Myometrial cell (primary cell): ENCODE results near the gene TP53BP2. TPM values are rescaled to one million over a fixed set of nuclear protein-coding genes. Genes with fewer than 3 reads are reported as not detected.

ENCODE experiments used
- total RNA-seq: library from RNA; depleted of rRNA; stranded (reverse); fragments of >200 nt; gene quantifications from 2 replicates; pipeline ENCODE4 v1.2.3, GENCODE V29; 2015

TP53BP2 gene, protein sequence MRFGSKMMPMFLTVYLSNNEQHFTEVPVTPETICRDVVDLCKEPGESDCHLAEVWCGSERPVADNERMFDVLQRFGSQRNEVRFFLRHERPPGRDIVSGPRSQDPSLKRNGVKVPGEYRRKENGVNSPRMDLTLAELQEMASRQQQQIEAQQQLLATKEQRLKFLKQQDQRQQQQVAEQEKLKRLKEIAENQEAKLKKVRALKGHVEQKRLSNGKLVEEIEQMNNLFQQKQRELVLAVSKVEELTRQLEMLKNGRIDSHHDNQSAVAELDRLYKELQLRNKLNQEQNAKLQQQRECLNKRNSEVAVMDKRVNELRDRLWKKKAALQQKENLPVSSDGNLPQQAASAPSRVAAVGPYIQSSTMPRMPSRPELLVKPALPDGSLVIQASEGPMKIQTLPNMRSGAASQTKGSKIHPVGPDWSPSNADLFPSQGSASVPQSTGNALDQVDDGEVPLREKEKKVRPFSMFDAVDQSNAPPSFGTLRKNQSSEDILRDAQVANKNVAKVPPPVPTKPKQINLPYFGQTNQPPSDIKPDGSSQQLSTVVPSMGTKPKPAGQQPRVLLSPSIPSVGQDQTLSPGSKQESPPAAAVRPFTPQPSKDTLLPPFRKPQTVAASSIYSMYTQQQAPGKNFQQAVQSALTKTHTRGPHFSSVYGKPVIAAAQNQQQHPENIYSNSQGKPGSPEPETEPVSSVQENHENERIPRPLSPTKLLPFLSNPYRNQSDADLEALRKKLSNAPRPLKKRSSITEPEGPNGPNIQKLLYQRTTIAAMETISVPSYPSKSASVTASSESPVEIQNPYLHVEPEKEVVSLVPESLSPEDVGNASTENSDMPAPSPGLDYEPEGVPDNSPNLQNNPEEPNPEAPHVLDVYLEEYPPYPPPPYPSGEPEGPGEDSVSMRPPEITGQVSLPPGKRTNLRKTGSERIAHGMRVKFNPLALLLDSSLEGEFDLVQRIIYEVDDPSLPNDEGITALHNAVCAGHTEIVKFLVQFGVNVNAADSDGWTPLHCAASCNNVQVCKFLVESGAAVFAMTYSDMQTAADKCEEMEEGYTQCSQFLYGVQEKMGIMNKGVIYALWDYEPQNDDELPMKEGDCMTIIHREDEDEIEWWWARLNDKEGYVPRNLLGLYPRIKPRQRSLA
- total RNA-seq: 32.6 and 38.6 TPM in 2 replicates

DNA sequence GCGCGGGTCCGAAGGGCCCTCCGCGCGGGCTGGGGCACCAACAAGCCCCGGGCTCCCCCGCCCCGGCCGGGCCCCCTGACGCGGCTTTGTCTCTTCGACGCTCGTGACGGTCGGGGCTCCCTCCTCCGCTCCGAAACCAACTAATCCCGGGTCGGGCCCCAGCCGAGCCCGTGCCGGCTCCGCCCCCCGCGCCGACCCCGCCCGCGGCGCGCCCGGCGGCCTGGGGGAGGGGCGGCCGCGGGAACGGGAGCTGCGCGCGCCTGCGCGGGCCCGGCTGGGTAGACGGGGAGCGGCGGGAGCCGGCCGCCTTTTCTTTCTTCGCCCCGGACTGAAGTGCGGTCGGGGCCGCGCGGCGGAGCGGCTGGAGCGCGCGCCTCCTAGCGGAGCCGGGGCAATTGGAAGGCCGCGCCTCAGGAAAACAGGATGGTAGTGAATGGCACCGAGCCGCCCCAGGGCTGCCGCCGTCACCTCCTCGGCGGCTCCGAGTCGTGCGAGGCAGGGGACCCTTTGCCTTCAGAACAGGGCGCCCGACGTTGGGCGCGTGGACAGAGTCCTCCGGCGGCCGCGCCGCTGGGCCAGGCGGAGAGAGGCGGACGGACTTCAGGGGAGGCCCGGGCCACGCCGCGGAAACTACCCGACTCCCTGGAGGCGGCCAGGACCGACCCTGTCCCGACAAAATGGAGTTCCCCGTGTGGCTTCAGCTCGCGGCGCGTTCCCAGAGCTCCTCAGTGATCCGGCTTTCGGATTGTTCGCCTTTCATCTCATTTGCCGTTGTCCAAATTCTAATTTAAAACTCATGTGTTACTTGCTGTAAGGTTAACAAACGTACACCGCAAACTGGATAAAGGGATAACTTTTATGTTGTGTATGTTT is at the start of gene TP53BP2:
Gene TP53BP2 (minus strand): TSS at position 138 of the 873 bp plus-strand sequence. CDS start 267 bp downstream, outside the sequence.

Other genes with a start within 250 kb of the TP53BP2 start
- gene CAPN8, start 180.2 kb downstream of the TP53BP2 start, total RNA-seq: not detected in 2 replicates
- 226 and 244 TPM in 2 replicates for gene CAPN2, start 133.4 kb downstream of the TP53BP2 start, total RNA-seq